Loucy (cell line): Measurements from ENCODE around the gene TTYH2.

Experiments
- H2AFZ ChIP-seq: fragments of 200-600 bp; sonication (generic); 2 replicates; pipeline ENCODE4 v1.6.0; 2016; ENCODE audit warnings: antibody characterized with exemption, mild to moderate bottlenecking, low read length, moderate library complexity
- H3F3A ChIP-seq: fragments of 200-600 bp; 2 replicates; pipeline ENCODE4 v1.6.0; 2016; ENCODE audit warnings: antibody characterized with exemption, low read depth, mild to moderate bottlenecking
- H3K27me3 ChIP-seq: fragments of 200-600 bp; sonication (generic); 2 replicates; pipeline ENCODE4 v1.6.1; 2014; ENCODE audit warnings: low read length, mild to moderate bottlenecking; ENCODE audit not compliant: insufficient read depth, poor library complexity, severe bottlenecking
- H3K36me3 ChIP-seq: fragments of 200-600 bp; sonication (generic); 2 replicates; pipeline ENCODE4 v1.6.1; 2016; ENCODE audit warnings: low read length; ENCODE audit not compliant: insufficient read depth
- H3K4me1 ChIP-seq: fragments of 200-600 bp; sonication (generic); 2 replicates; pipeline ENCODE4 v1.5.1; 2014; ENCODE audit warnings: low read length, mild to moderate bottlenecking; ENCODE audit not compliant: insufficient read depth, poor library complexity, severe bottlenecking
- H3K4me2 ChIP-seq: fragments of 200-600 bp; sonication (generic); 2 replicates; pipeline ENCODE4 v1.6.0; 2014; ENCODE audit warnings: antibody characterized with exemption, low read length, low read depth, mild to moderate bottlenecking; ENCODE audit not compliant: poor library complexity, severe bottlenecking
- H3K4me3 ChIP-seq: fragments of 200-600 bp; sonication (generic); 2 replicates; pipeline ENCODE4 v1.5.1; 2014; ENCODE audit warnings: low read length, mild to moderate bottlenecking, mixed read lengths; ENCODE audit not compliant: poor library complexity, severe bottlenecking
- H3K79me2 ChIP-seq: fragments of 200-600 bp; sonication (generic); 2 replicates; pipeline ENCODE4 v1.6.1; 2014; ENCODE audit warnings: low read length; ENCODE audit not compliant: insufficient read depth
- H3K9ac ChIP-seq: fragments of 200-600 bp; sonication (generic); 2 replicates; pipeline ENCODE4 v1.6.0; 2014; ENCODE audit warnings: mild to moderate bottlenecking, low read depth, low read length, moderate library complexity; ENCODE audit not compliant: poor library complexity, severe bottlenecking
- H3K9me2 ChIP-seq: fragments of 200-600 bp; sonication (generic); replicated peaks from 2 replicates; pipeline ENCODE4 v1.6.1; 2016; ENCODE audit warnings: low read depth, low read length, mixed read lengths
- H3K9me3 ChIP-seq: fragments of 200-600 bp; sonication (generic); 2 replicates; pipeline ENCODE4 v1.6.1; 2014; ENCODE audit warnings: mild to moderate bottlenecking, antibody characterized with exemption, low read length, low read depth; ENCODE audit not compliant: insufficient read depth
- H4K20me1 ChIP-seq: fragments of 200-600 bp; sonication (generic); 2 replicates; pipeline ENCODE4 v1.6.0; 2014; ENCODE audit warnings: antibody characterized with exemption, low read length, mild to moderate bottlenecking; ENCODE audit not compliant: insufficient read depth, poor library complexity, severe bottlenecking
- CTCF ChIP-seq: fragments of 200-600 bp; sonication (generic); conservative IDR thresholded peaks from 2 replicates; pipeline ENCODE4 v1.5.1; 2014; ENCODE audit warnings: mild to moderate bottlenecking, antibody characterized with exemption, low read length
- EZH2phosphoT487 ChIP-seq: fragments of 200-600 bp; IDR thresholded peaks from 2 replicates; pipeline ENCODE4 v1.6.1; 2018; ENCODE audit warnings: antibody characterized with exemption, mild to moderate bottlenecking, moderate library complexity, borderline replicate concordance

Gene TTYH2

DNA sequence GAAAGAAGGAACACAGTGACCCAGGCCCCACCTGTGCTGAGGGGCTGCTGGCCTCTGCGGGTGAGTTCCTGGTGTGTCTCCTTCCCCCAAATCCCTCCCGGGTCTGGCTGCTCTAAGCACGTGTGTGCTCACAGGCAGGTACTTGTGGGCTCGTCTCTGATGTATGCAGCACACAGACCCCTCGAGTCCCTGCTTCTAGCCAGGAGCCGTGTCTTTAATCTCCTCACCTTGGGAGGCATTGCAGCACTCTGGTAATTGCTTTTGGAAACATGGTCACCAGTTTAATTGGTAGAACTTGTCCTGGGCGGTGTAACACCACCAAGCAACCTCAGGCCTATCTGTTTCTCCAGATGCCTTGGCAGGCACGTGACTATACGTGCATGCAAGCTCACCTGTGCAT lies 18.7 kb upstream of the TTYH2 start:
- Histone ChIP-seq H3K4me3 (no peak overlapping the region), H3K9me3 (no peaks in the 10 kb centered on the region), H3K36me3 (no peaks in the 10 kb centered on the region), H4K20me1 (no peaks in the 10 kb centered on the region), H3K9me2 (no peaks in the 10 kb centered on the region), H3K79me2 (no peaks in the 10 kb centered on the region), H3K4me1 (no peaks in the 10 kb centered on the region), H3K27me3 (no peaks in the 10 kb centered on the region), H2AFZ (no peak overlapping the region), H3K4me2 (no peak overlapping the region), H3F3A (no peaks in the 10 kb centered on the region), H3K9ac (no peak overlapping the region)
- TF ChIP-seq CTCF (no peak), EZH2phosphoT487 (no peak)

DNA sequence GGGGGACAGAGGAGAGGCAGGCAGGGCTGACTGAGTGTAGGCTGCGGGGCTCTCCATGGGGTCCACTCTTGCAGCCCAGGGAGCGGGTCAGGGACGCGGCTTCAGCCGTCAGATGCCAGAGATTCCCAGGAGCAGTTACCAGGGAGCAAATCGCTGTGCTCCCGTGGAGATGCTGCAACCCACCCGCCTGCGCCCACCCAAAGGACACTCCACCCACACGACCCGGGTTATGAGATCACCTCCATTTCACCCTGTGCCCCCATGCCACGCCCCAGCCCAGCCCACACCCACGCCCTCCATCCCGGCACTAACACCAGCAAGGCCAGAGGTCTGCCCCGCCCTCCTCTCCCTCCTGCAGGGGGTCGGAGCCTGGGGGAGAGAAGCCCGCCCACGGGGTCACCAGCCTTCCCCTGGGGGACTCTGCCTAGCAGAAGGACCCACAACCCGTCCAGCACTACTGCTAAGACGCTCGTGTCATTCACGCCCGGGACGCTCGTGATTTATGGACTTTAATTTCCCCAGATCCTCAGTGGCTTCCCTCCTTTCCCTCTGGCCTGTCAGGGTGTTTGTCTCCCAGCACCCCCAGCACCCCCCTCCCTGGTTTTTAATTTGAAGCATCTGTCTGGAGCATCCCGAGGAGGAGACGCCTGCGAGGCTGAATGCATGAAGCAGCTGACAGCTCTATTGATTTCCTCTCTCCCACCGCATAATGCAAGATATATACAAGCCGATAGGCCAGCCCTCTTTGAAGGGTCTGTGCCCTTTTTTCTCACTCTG lies 16.6 kb upstream of the TTYH2 start:
- Histone ChIP-seq H3K9me3 (no peaks in the 10 kb centered on the region), H2AFZ (no peak overlapping the region), H3K36me3 (no peaks in the 10 kb centered on the region), H4K20me1 (no peaks in the 10 kb centered on the region), H3F3A (no peaks in the 10 kb centered on the region), H3K4me3 (no peak overlapping the region), H3K9ac (no peak overlapping the region), H3K27me3 (no peaks in the 10 kb centered on the region), H3K79me2 (no peaks in the 10 kb centered on the region), H3K4me1 (no peaks in the 10 kb centered on the region), H3K9me2 (no peaks in the 10 kb centered on the region), H3K4me2 (no peak overlapping the region)
- TF ChIP-seq CTCF (no peak), EZH2phosphoT487 (no peak)

DNA sequence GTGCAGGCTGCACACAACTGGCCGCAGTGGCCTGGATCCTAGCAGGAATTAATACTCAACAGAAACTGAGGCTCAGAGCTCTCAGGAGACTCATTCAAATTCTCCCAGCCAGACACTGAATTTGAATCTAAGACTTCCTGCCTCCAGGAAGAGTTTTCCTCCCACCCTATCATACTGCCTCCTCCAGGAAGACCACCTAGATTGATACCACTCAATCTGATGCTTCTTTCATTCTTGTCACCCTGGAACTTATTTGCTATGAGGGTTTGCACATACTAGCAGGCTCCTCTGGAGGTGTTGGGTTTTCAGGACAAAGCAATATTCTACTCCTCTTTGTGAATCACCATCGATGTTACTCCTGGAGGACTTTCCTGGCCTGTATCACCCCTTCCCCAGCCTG lies 15.6 kb upstream of the TTYH2 start:
- no peaks in the 10 kb centered on the region for H3K79me2 ChIP-seq
- H3K36me3 ChIP-seq = no peaks in the 10 kb centered on the region
- no peak overlapping the region for H3K9ac ChIP-seq
- no peaks in the 10 kb centered on the region for H3K9me3 ChIP-seq
- no peaks in the 10 kb centered on the region for H3K9me2 ChIP-seq
- no peak overlapping the region for H3K4me3 ChIP-seq
- no peaks in the 10 kb centered on the region for H3F3A ChIP-seq
- H4K20me1 ChIP-seq = no peaks in the 10 kb centered on the region
- no peak overlapping the region for H2AFZ ChIP-seq
- H3K27me3 ChIP-seq = no peaks in the 10 kb centered on the region
- H3K4me2 ChIP-seq = no peak overlapping the region
- TF ChIP-seq CTCF (no peak), EZH2phosphoT487 (no peak)
- H3K4me1 ChIP-seq = no peaks in the 10 kb centered on the region
